RWPE2 (cell line): Measurements from ENCODE around the gene SSC5D.
A peak's percentile ranks its signal among the peaks of the same experiment; 100 is the strongest.

Experiments
- ATAC-seq: fragments of 200-7000 bp; cut with Tn5 transposase; 3 replicates; pipeline ENCODE4 v1.9.1; 2021; ENCODE audit warnings: low read depth
- DNase-seq: peaks from one replicate; pipeline ENCODE4 v3.0.0-alpha.2; 2020; ENCODE audit warnings: low spot score
- H3K27ac ChIP-seq: fragments of 450-650 bp; 2 replicates; pipeline ENCODE4 v1.5.1; 2017; ENCODE audit warnings: mild to moderate bottlenecking; ENCODE audit not compliant: poor library complexity, severe bottlenecking
- H3K27me3 ChIP-seq: fragments of 250-450 bp; sonication (Bioruptor Pico); 2 replicates; pipeline ENCODE4 v1.5.1; 2021; ENCODE audit warnings: mild to moderate bottlenecking, moderate library complexity; ENCODE audit not compliant: insufficient read depth, poor library complexity, severe bottlenecking
- H3K36me3 ChIP-seq: fragments of 250-450 bp; sonication (Bioruptor Pico); 2 replicates; pipeline ENCODE4 v1.5.1; 2020; ENCODE audit warnings: low read depth, mild to moderate bottlenecking, moderate library complexity
- H3K4me1 ChIP-seq: fragments of 250-450 bp; sonication (Bioruptor Pico); 2 replicates; pipeline ENCODE4 v1.5.1; 2021; ENCODE audit warnings: mild to moderate bottlenecking, moderate library complexity; ENCODE audit not compliant: insufficient read depth, poor library complexity, severe bottlenecking
- H3K4me3 ChIP-seq: fragments of 250-450 bp; sonication (Bioruptor Pico); 2 replicates; pipeline ENCODE4 v1.5.1; 2021; ENCODE audit warnings: mild to moderate bottlenecking, moderate library complexity; ENCODE audit not compliant: severe bottlenecking
- H3K9me3 ChIP-seq: fragments of 250-450 bp; sonication (Bioruptor Pico); 2 replicates; pipeline ENCODE4 v1.5.1; 2021; ENCODE audit warnings: mild to moderate bottlenecking, moderate library complexity; ENCODE audit not compliant: severe bottlenecking
- CTCF ChIP-seq: fragments of 450-650 bp; IDR thresholded peaks from one replicate; pipeline ENCODE4 v1.5.1; 2017; ENCODE audit warnings: mild to moderate bottlenecking, moderate library complexity; ENCODE audit not compliant: poor library complexity, severe bottlenecking

The SSC5D gene

DNA sequence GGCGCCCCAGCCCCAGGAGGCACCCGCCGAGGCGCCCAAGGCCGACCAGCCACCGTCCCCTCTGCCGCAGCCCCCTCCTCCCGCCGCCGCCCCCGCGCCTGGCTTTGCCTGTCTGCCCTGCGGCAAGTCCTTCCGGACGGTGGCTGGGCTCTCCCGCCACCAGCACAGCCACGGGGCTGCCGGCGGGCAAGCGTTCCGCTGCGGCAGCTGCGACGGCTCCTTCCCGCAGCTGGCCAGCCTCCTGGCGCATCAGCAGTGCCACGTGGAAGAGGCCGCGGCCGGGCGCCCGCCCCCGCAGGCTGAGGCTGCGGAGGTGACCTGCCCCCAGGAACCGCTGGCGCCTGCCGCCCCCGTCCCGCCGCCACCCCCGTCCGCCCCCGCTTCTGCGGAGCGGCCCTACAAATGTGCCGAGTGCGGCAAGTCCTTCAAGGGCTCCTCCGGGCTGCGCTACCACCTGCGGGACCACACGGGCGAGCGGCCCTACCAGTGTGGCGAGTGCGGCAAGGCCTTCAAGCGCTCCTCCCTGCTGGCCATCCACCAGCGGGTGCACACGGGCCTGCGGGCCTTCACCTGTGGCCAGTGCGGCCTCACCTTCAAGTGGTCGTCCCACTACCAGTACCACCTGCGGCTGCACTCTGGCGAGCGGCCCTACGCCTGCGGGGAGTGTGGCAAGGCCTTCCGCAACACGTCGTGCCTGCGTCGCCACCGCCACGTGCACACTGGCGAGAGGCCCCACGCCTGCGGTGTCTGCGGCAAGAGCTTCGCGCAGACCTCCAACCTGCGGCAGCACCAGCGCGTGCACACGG, 5.9 kb upstream of the SSC5D start:
- H3K4me3 ChIP-seq: no peak overlapping the region
- H3K9me3 ChIP-seq: no peaks in the 10 kb centered on the region
- TF ChIP-seq CTCF: no peak
- no peaks in the 10 kb centered on the region for H3K27me3 ChIP-seq
- peak; percentile 61 for DNase-seq
- ATAC-seq: no peak
- H3K27ac ChIP-seq: no peak overlapping the region
- H3K4me1 ChIP-seq: peaks cover 11% of the 10 kb centered on the region
- H3K36me3 ChIP-seq: no peaks in the 10 kb centered on the region

DNA sequence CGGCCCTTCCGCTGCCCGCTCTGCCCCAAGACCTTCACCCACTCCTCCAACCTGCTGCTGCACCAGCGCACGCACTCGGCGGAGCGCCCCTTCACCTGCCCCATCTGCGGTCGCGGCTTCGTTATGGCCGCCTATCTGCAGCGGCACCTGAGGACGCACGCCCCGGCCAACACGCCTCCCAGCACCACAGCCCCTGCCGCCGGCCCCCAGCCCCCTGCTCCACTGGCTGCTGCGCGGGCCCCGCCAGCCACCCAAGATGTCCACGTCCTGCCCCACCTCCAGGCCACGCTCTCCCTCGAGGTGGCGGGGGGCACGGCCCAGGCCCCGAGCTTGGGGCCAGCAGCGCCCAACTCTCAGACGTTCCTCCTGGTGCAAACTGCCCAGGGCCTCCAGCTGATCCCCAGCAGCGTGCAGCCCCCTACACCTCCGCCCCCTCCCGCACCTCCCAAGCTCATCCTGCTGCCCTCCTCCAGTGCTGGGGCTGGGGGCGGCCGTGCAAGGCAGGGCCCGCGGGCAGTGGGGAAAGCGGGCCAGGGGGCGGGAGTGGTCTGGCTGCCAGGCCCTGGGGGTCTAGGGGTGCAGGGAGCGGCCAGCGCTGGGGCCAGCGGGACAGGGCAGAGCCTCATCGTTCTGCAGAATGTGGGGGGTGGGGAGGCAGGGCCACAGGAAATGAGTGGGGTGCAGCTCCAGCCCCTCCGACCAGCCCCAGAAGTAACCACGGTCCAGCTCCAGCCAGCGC, 5.1 kb upstream of the SSC5D start:
- Histone ChIP-seq H3K27ac (no peak overlapping the region), H3K9me3 (no peaks in the 10 kb centered on the region), H3K36me3 (no peaks in the 10 kb centered on the region), H3K27me3 (no peaks in the 10 kb centered on the region), H3K4me3 (no peak overlapping the region), H3K4me1 (peaks cover 12% of the 10 kb centered on the region)
- no peak for TF ChIP-seq CTCF
- ATAC-seq (no peak), DNase-seq (peak; percentile 67)

GRCh38 chr19:55483706-55484592, 4.3 kb upstream of the SSC5D start:
- peak overlapping the region; percentile 66 for H3K4me3 ChIP-seq

DNA sequence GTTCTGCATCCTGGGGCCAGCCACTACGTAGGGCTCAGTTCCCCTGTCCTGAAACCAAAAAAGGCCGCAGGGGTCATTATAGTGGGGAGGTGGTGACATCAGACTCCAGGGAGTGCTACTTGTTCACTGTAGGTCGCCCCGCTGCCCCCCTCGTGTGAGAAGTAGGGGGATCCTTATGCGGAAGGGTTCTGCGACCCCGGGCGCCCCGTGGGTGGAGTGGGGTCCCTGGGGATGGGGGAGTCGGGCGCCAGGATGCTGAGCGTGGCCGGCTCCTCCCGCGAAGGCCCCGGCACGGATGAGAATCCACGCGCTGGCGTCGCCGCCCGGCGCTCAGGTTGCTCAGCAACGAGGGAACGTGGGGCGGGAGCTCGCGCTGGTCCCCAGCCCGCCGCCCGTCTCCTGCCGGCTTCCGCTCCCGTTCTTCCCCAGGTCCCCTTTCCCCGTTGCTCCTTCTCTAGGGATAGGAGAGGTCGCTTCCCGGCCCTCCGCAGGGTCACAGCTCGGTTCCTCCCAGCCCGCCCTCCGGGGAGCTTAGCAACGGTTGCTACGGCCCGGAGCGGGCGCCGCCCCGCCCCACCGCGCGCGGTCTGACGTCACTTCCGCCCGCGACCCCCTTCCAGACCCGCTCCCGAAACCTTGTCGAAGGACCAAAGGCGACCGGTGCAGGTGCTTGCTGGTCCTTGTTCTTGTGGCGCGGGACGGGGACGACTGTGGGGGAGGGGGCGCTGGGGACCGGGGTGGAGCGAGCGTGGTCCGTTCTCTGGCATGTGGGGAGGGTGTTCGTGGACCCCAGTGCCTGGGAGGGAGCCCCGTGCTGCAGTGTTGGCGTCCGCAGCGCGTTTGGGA, 3.4 kb upstream of the SSC5D start, which contains the start of gene NAT14:
Gene NAT14 (plus strand): TSS at position 596 of the 846 bp plus-strand sequence. CDS start 521 bp downstream, outside the sequence.
- peak within 1 kb of the TSS; percentile 73 for H3K27ac ChIP-seq
- H3K36me3 ChIP-seq: no peaks in the 10 kb centered on the region
- peak within 1 kb of the TSS; percentile 66 for H3K4me3 ChIP-seq

More at GRCh38 chr19:55483706-55484592, 4.3 kb upstream of the SSC5D start:
- no peaks in the 10 kb centered on the region for H3K36me3 ChIP-seq
- DNase-seq (peak; percentile 62), ATAC-seq (no peak)
- peaks cover 12% of the 10 kb centered on the region for H3K4me1 ChIP-seq
- H3K27me3 ChIP-seq: no peaks in the 10 kb centered on the region
- H3K9me3 ChIP-seq: no peaks in the 10 kb centered on the region
- H3K27ac ChIP-seq: no peak overlapping the region
- no peak for TF ChIP-seq CTCF

More for the DNA sequence above, 3.4 kb upstream of the SSC5D start, which contains the start of gene NAT14:
- no peak for TF ChIP-seq CTCF
- ATAC-seq: peak; percentile 28
- H3K4me1 ChIP-seq: peaks cover 12% of the 10 kb centered on the region
- no peaks in the 10 kb centered on the region for H3K9me3 ChIP-seq
- H3K27me3 ChIP-seq: no peaks in the 10 kb centered on the region
- DNase-seq: peak; percentile 75
